ENCODE data around the gene HSPB8.

Gene HSPB8

DNA sequence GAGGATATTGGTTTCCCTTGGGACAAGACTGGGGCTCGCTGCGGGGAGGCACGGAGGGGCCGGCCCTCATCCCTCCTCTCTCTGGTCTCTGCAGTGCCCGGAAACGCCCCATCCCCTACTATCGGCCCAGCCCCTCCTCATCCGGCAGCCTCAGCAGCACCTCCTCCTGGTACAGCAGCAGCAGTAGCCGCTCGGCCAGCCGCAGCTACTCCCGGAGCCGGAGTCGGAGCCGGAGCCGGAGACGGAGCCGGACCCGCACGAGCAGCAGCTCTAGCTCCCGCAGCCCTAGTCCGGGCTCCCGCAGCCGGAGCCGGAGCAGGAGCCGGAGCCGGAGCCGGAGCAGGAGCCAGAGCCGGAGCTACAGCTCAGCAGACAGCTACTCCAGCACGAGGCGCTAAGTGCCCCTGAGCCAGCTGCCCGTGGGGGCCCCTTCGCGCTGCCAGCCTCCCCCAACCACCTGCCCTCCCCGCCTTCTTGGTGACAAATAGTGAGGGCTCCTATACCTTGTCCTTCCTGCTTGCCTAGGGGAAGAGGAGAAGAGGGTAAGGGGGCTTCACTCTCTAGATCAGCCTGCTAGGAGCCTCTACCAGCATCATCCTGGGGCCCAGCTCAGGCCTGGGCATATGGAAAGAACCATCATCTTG lies 22.2 kb upstream of the HSPB8 start:
- H3K4me3 ChIP-seq (replicated peaks; ENCODE audit: insufficient read depth, low read length), result no peak overlapping the region
- no peaks in the 10 kb centered on the region for H3K27me3 ChIP-seq (ENCODE audit: insufficient read depth, poor library complexity, severe bottlenecking)
- TF ChIP-seq POLR2AphosphoS5 (IDR thresholded peaks at IDR 0.05; ENCODE audit: low read depth), result no peak
- TF ChIP-seq GABPA (IDR thresholded peaks at IDR 0.05; ENCODE audit: low read depth), result no peak
- TF ChIP-seq, protein P1, sequence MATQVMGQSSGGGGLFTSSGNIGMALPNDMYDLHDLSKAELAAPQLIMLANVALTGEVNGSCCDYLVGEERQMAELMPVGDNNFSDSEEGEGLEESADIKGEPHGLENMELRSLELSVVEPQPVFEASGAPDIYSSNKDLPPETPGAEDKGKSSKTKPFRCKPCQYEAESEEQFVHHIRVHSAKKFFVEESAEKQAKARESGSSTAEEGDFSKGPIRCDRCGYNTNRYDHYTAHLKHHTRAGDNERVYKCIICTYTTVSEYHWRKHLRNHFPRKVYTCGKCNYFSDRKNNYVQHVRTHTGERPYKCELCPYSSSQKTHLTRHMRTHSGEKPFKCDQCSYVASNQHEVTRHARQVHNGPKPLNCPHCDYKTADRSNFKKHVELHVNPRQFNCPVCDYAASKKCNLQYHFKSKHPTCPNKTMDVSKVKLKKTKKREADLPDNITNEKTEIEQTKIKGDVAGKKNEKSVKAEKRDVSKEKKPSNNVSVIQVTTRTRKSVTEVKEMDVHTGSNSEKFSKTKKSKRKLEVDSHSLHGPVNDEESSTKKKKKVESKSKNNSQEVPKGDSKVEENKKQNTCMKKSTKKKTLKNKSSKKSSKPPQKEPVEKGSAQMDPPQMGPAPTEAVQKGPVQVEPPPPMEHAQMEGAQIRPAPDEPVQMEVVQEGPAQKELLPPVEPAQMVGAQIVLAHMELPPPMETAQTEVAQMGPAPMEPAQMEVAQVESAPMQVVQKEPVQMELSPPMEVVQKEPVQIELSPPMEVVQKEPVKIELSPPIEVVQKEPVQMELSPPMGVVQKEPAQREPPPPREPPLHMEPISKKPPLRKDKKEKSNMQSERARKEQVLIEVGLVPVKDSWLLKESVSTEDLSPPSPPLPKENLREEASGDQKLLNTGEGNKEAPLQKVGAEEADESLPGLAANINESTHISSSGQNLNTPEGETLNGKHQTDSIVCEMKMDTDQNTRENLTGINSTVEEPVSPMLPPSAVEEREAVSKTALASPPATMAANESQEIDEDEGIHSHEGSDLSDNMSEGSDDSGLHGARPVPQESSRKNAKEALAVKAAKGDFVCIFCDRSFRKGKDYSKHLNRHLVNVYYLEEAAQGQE (IDR thresholded peaks at IDR 0.05; ENCODE audit: insufficient replicate concordance, low read depth), result no peak
- TF ChIP-seq SPI1 (IDR thresholded peaks at IDR 0.05; ENCODE audit: borderline replicate concordance, low read depth), result no peak
- TF ChIP-seq, protein P2, sequence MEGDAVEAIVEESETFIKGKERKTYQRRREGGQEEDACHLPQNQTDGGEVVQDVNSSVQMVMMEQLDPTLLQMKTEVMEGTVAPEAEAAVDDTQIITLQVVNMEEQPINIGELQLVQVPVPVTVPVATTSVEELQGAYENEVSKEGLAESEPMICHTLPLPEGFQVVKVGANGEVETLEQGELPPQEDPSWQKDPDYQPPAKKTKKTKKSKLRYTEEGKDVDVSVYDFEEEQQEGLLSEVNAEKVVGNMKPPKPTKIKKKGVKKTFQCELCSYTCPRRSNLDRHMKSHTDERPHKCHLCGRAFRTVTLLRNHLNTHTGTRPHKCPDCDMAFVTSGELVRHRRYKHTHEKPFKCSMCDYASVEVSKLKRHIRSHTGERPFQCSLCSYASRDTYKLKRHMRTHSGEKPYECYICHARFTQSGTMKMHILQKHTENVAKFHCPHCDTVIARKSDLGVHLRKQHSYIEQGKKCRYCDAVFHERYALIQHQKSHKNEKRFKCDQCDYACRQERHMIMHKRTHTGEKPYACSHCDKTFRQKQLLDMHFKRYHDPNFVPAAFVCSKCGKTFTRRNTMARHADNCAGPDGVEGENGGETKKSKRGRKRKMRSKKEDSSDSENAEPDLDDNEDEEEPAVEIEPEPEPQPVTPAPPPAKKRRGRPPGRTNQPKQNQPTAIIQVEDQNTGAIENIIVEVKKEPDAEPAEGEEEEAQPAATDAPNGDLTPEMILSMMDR (IDR thresholded peaks at IDR 0.05; ENCODE audit: insufficient read depth, low read length), result no peak
- no peak overlapping the region for H3K27ac ChIP-seq (replicated peaks)
- no peak for DNase-seq (ENCODE audit: low read depth in 1 of 2, low spot score in 1 of 2)

DNA sequence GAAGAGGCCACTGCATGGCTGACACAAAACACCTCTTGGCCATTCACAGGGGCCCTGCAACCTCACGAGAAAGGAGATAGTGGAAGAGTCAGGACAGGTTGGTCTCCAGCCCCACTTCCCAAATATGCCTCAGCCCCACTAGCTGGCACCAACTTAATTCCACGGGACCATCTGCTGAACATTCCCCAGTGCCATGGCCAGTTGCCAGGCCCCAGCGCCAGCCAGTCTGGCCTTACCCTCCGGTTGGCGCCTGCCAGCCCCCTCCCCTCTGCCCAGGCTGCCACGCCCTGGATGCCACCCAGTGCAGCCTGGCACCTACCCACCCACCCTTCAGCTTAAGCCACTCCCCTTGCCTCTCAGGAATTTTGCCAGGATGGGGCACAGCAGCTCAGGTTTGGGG lies 21.2 kb upstream of the HSPB8 start:
- Histone ChIP-seq H3K27ac (replicated peaks) (no peak overlapping the region), H3K27me3 (ENCODE audit: insufficient read depth, poor library complexity, severe bottlenecking) (no peaks in the 10 kb centered on the region), H3K4me3 (replicated peaks; ENCODE audit: insufficient read depth, low read length) (no peak overlapping the region)
- TF ChIP-seq GABPA (IDR thresholded peaks at IDR 0.05; ENCODE audit: low read depth) (no peak), POLR2AphosphoS5 (IDR thresholded peaks at IDR 0.05; ENCODE audit: low read depth) (no peak), SPI1 (IDR thresholded peaks at IDR 0.05; ENCODE audit: borderline replicate concordance, low read depth) (no peak)
- TF ChIP-seq, protein P1 (IDR thresholded peaks at IDR 0.05; ENCODE audit: insufficient replicate concordance, low read depth), result no peak
- TF ChIP-seq, protein P2 (IDR thresholded peaks at IDR 0.05; ENCODE audit: insufficient read depth, low read length), result no peak
- DNase-seq (ENCODE audit: low read depth in 1 of 2, low spot score in 1 of 2), result no peak

DNA sequence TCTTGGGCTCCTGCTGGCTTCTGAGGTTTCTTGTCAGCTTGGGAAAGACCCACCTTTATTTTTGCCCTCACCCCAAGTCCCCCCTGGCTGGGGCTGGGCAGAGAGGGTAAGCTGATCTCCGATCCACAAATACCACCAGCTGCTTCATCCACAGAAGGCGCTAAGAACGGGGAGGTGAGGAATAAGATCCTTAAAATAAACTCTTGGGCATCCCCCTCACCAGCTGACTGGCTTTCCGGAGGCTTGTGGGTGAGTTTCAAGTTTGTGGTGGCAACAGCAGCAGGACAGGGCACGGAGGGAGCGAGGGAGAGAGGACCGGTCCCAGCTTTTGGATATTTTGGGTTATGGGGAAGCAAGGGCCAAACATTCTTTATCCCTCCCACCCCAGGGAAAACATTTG lies 20.8 kb upstream of the HSPB8 start:
- H3K27me3 ChIP-seq (ENCODE audit: insufficient read depth, poor library complexity, severe bottlenecking), result no peaks in the 10 kb centered on the region
- DNase-seq (ENCODE audit: low read depth in 1 of 2, low spot score in 1 of 2), result no peak
- H3K4me3 ChIP-seq (replicated peaks; ENCODE audit: insufficient read depth, low read length), result no peak overlapping the region
- TF ChIP-seq SPI1 (IDR thresholded peaks at IDR 0.05; ENCODE audit: borderline replicate concordance, low read depth) (no peak), GABPA (IDR thresholded peaks at IDR 0.05; ENCODE audit: low read depth) (no peak), POLR2AphosphoS5 (IDR thresholded peaks at IDR 0.05; ENCODE audit: low read depth) (no peak)
- TF ChIP-seq, protein P1 (IDR thresholded peaks at IDR 0.05; ENCODE audit: insufficient replicate concordance, low read depth), result no peak
- TF ChIP-seq, protein P2 (IDR thresholded peaks at IDR 0.05; ENCODE audit: insufficient read depth, low read length), result no peak
- H3K27ac ChIP-seq (replicated peaks), result no peak overlapping the region
